Astrocyte (in vitro differentiated cells and primary cell): ENCODE results near the gene MYADM. TPM values are rescaled to one million over a fixed set of nuclear protein-coding genes. Genes with fewer than 3 reads are reported as not detected.

Experiments used
- DNase-seq: peaks from one replicate; pipeline ENCODE4 v3.0.0-alpha.2; 2010; ENCODE audit warnings: low read depth
- FAIRE-seq: peaks from 2 replicates; lab custom pipeline; 2011; peaks lifted over from hg19 to GRCh38; lab: Jason Lieb, UNC
- H2AFZ ChIP-seq: 2 replicates; pipeline ENCODE4 v1.6.0; 2012; ENCODE audit warnings: low read depth, low read length, inconsistent platforms
- H3K27ac ChIP-seq: 2 replicates; pipeline ENCODE4 v1.5.1; 2011; ENCODE audit warnings: low read depth, low read length, inconsistent platforms
- H3K27me3 ChIP-seq: 2 replicates; pipeline ENCODE4 v1.6.0; 2011; ENCODE audit warnings: low read length, inconsistent platforms; ENCODE audit not compliant: insufficient read depth
- H3K36me3 ChIP-seq: 2 replicates; pipeline ENCODE4 v1.5.1; 2011; ENCODE audit warnings: low read length, inconsistent platforms; ENCODE audit not compliant: insufficient read depth
- H3K4me1 ChIP-seq: 2 replicates; pipeline ENCODE4 v1.5.1; 2011; ENCODE audit warnings: low read length, inconsistent platforms; ENCODE audit not compliant: insufficient read depth
- H3K4me2 ChIP-seq: 2 replicates; pipeline ENCODE4 v1.6.0; 2012; ENCODE audit warnings: low read length, inconsistent platforms
- H3K4me3 ChIP-seq: 2 replicates; pipeline ENCODE4 v1.5.1; 2011; ENCODE audit warnings: low read depth, mild to moderate bottlenecking, low read length, inconsistent platforms; ENCODE audit not compliant: insufficient read depth
- H3K79me2 ChIP-seq: 2 replicates; pipeline ENCODE4 v1.6.0; 2012; ENCODE audit warnings: mild to moderate bottlenecking, low read length, inconsistent platforms; ENCODE audit not compliant: insufficient read depth
- H3K9ac ChIP-seq: 2 replicates; pipeline ENCODE4 v1.6.0; 2012; ENCODE audit warnings: mild to moderate bottlenecking, low read length, inconsistent platforms
- H3K9me3 ChIP-seq: 2 replicates; pipeline ENCODE4 v1.5.1; 2012; ENCODE audit warnings: low read depth, mild to moderate bottlenecking, low read length, inconsistent platforms; ENCODE audit not compliant: insufficient read depth
- H4K20me1 ChIP-seq: 2 replicates; pipeline ENCODE4 v1.6.0; 2012; ENCODE audit warnings: low read length, inconsistent platforms; ENCODE audit not compliant: insufficient read depth
- H3K27ac Mint-ChIP-seq: one replicate; pipeline ENCODE4 v1.8.0; 2021; ENCODE audit warnings: mild to moderate bottlenecking, mixed read lengths; ENCODE audit not compliant: unreplicated experiment
- H3K27me3 Mint-ChIP-seq: one replicate; pipeline ENCODE4 v1.8.0; 2021; ENCODE audit warnings: low read depth, mixed read lengths; ENCODE audit not compliant: unreplicated experiment
- H3K36me3 Mint-ChIP-seq: one replicate; pipeline ENCODE4 v1.8.0; 2021; ENCODE audit warnings: low read depth, mixed read lengths; ENCODE audit not compliant: unreplicated experiment
- H3K4me1 Mint-ChIP-seq: one replicate; pipeline ENCODE4 v1.8.0; 2021; ENCODE audit warnings: low read depth, mixed read lengths; ENCODE audit not compliant: unreplicated experiment
- H3K4me3 Mint-ChIP-seq: one replicate; pipeline ENCODE4 v1.8.0; 2021; ENCODE audit warnings: mild to moderate bottlenecking, moderate library complexity, mixed read lengths; ENCODE audit not compliant: unreplicated experiment
- H3K9me3 Mint-ChIP-seq: one replicate; pipeline ENCODE4 v1.8.0; 2021; ENCODE audit warnings: mild to moderate bottlenecking, mixed read lengths; ENCODE audit not compliant: unreplicated experiment
- EZH2 ChIP-seq: IDR thresholded peaks from 2 replicates; pipeline ENCODE4 v1.6.1; 2012; ENCODE audit warnings: mild to moderate bottlenecking, low read length, inconsistent platforms; ENCODE audit not compliant: insufficient read depth
- total RNA-seq: library from RNA; stranded (reverse); gene quantifications from 2 replicates; pipeline ENCODE4 v1.2.1, GENCODE V29; 2021
- TF ChIP-seq, protein P1 (sequence below): IDR thresholded peaks from 2 replicates; pipeline ENCODE4 v1.5.1; 2011; ENCODE audit warnings: low read depth, mild to moderate bottlenecking, inconsistent platforms, low read length, moderate library complexity; ENCODE audit not compliant: insufficient read depth

The MYADM gene
- total RNA-seq, 1 donor from 2014 or later = 221 TPM

DNA sequence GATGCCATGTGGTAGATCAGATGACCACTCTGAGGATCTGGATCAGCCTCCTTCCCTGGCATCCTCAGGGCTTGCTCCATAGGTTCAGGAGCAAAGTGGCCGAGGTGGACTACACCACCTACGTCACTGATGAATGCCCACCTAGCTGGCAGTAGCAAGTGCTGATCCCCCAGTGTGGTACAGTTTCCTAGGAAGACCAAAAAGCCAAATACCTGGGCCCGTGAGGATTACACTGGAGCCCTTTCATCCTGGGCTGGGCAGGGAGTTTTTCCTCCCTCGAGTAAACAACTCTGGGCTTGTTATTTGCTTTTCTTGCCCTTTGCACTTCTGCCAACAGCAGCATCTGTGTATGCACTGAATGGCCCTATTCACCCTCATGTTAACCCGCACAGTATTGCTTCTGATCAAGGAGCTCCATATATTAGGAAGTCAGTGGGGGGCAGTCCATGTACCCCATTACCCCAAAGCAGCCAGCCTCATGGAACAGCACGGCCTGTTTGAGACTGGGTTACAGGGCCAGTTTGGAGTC, 3.3 kb upstream of the MYADM start:
- H3K27ac Mint-ChIP-seq = no peak overlapping the region

DNA sequence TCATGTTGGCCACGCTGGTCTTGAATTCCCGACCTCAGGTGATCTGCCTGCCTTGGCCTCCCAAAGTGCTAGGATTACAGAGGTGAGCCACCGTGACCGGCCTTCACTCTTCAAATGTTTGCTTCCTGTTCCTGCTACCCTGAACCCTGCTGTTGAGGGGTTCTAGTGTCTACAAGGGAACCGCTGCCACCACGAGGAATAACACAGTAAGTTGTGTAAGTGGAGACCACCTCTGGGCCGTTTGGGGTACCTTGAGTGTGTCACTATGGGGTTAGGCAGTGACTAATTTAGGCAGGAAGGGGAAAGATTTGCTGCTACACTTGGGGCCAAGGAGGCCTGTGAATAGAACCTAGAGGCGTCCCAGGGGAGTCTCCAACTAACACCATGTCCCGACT, 2.2 kb upstream of the MYADM start:
- DNase-seq = no peak
- Mint-ChIP-seq H3K9me3 (no peaks in the 10 kb centered on the region), H3K4me3 (peak overlapping the region; percentile 83), H3K27ac (peak overlapping the region; percentile 95), H3K36me3 (no peaks in the 10 kb centered on the region), H3K27me3 (peaks cover 2% of the 10 kb centered on the region), H3K4me1 (peaks cover 12% of the 10 kb centered on the region)
- Histone ChIP-seq H3K4me1 (peaks cover 14% of the 10 kb centered on the region), H3K9ac (peak overlapping the region; percentile 89), H3K27ac (peak overlapping the region; percentile 96), H3K4me3 (peak overlapping the region; percentile 43), H3K36me3 (no peaks in the 10 kb centered on the region), H4K20me1 (peaks cover 3% of the 10 kb centered on the region), H3K4me2 (peak overlapping the region; percentile 85), H3K27me3 (no peaks in the 10 kb centered on the region), H3K79me2 (peaks cover 22% of the 10 kb centered on the region), H2AFZ (peak overlapping the region; percentile 59), H3K9me3 (no peaks in the 10 kb centered on the region)
- TF ChIP-seq, protein P1, sequence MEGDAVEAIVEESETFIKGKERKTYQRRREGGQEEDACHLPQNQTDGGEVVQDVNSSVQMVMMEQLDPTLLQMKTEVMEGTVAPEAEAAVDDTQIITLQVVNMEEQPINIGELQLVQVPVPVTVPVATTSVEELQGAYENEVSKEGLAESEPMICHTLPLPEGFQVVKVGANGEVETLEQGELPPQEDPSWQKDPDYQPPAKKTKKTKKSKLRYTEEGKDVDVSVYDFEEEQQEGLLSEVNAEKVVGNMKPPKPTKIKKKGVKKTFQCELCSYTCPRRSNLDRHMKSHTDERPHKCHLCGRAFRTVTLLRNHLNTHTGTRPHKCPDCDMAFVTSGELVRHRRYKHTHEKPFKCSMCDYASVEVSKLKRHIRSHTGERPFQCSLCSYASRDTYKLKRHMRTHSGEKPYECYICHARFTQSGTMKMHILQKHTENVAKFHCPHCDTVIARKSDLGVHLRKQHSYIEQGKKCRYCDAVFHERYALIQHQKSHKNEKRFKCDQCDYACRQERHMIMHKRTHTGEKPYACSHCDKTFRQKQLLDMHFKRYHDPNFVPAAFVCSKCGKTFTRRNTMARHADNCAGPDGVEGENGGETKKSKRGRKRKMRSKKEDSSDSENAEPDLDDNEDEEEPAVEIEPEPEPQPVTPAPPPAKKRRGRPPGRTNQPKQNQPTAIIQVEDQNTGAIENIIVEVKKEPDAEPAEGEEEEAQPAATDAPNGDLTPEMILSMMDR = no peak
- no peak for TF ChIP-seq EZH2
- no peak for FAIRE-seq

More for the DNA sequence above, 3.3 kb upstream of the MYADM start:
- DNase-seq (no peak), FAIRE-seq (no peak)
- Histone ChIP-seq H3K9ac (no peak overlapping the region), H3K79me2 (peaks cover 15% of the 10 kb centered on the region), H3K27me3 (no peaks in the 10 kb centered on the region), H4K20me1 (no peaks in the 10 kb centered on the region), H3K4me3 (no peak overlapping the region), H3K9me3 (no peaks in the 10 kb centered on the region), H3K4me2 (no peak overlapping the region), H3K36me3 (no peaks in the 10 kb centered on the region), H3K27ac (no peak overlapping the region), H2AFZ (no peak overlapping the region), H3K4me1 (peaks cover 14% of the 10 kb centered on the region)
- Mint-ChIP-seq H3K36me3 (no peaks in the 10 kb centered on the region), H3K4me1 (peaks cover 10% of the 10 kb centered on the region), H3K9me3 (no peaks in the 10 kb centered on the region), H3K27me3 (peaks cover 2% of the 10 kb centered on the region), H3K4me3 (no peak overlapping the region)
- no peak for TF ChIP-seq EZH2
- TF ChIP-seq, protein P1 = no peak
